Effector memory CD4-positive, alpha-beta T cell (primary cell): ENCODE results near the gene HSPA9.

ENCODE experiments used
- DNase-seq, 3 donors: peaks; one replicate each; pipeline ENCODE4 v3.0.0-alpha.2; 2020
- H3K27ac ChIP-seq: 2 replicates; pipeline ENCODE4 v1.7.0; 2013; ENCODE audit warnings: mild to moderate bottlenecking, low read length, moderate library complexity; ENCODE audit not compliant: insufficient read depth, poor library complexity, severe bottlenecking
- H3K27me3 ChIP-seq: replicated peaks from 2 replicates; pipeline ENCODE4 v1.7.0; 2013; ENCODE audit warnings: mild to moderate bottlenecking, low read length; ENCODE audit not compliant: insufficient read depth, control insufficient read depth, poor library complexity, severe bottlenecking
- H3K36me3 ChIP-seq: 2 replicates; pipeline ENCODE4 v1.7.0; 2013; ENCODE audit warnings: mild to moderate bottlenecking, low read length, moderate library complexity; ENCODE audit not compliant: control insufficient read depth, insufficient read depth
- H3K4me1 ChIP-seq: 2 replicates; pipeline ENCODE4 v1.7.0; 2013; ENCODE audit warnings: low read length, mild to moderate bottlenecking; ENCODE audit not compliant: control insufficient read depth, insufficient read depth, poor library complexity, severe bottlenecking
- H3K4me3 ChIP-seq: 2 replicates; pipeline ENCODE4 v1.7.0; 2013; ENCODE audit warnings: low read length, low read depth, mild to moderate bottlenecking; ENCODE audit not compliant: insufficient read depth, poor library complexity, severe bottlenecking
- H3K9me3 ChIP-seq: 2 replicates; pipeline ENCODE4 v1.7.0; 2013; ENCODE audit warnings: mild to moderate bottlenecking, low read length, moderate library complexity; ENCODE audit not compliant: control insufficient read depth

The HSPA9 gene

DNA sequence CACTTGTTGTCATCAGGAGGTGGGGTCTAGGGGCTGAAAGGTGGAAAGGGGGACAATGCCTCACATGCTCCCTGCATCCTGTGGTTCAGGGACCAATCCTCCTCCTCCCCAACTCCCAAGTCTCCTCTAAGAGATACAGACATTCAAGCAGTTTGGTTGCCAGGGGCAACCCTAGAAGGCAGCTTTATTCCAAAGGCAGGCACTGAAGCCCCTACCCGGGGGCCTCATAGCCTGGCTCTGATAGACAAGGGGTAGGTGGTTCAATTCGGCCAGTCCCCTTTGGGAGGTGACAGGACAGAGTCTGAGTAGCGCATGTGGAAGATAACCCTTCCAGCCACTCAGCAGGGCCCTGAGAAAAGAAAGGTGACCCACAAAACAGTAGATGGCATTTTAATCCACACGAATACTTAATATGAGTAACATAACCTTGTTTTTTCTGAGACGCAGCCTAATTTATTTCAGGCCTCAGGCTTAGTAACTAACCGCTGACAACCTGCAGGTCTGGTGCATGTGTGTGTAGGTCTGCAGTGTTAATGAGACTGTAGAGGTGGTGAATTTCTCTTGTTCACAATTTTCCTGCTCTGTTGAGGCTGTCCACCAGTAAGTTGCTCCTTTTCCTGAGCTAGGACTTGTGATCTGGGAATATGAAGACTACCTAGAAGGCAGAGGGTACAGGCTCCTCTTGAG lies 31.3 kb upstream of the HSPA9 start:
- H3K36me3 ChIP-seq, result no peaks in the 10 kb centered on the region
- peaks cover 9% of the 10 kb centered on the region for H3K4me1 ChIP-seq
- H3K4me3 ChIP-seq, result no peak overlapping the region
- H3K9me3 ChIP-seq, result no peaks in the 10 kb centered on the region
- peaks cover 3% of the 10 kb centered on the region for H3K27me3 ChIP-seq
- H3K27ac ChIP-seq, result no peak overlapping the region
- DNase-seq, result no peak

DNA sequence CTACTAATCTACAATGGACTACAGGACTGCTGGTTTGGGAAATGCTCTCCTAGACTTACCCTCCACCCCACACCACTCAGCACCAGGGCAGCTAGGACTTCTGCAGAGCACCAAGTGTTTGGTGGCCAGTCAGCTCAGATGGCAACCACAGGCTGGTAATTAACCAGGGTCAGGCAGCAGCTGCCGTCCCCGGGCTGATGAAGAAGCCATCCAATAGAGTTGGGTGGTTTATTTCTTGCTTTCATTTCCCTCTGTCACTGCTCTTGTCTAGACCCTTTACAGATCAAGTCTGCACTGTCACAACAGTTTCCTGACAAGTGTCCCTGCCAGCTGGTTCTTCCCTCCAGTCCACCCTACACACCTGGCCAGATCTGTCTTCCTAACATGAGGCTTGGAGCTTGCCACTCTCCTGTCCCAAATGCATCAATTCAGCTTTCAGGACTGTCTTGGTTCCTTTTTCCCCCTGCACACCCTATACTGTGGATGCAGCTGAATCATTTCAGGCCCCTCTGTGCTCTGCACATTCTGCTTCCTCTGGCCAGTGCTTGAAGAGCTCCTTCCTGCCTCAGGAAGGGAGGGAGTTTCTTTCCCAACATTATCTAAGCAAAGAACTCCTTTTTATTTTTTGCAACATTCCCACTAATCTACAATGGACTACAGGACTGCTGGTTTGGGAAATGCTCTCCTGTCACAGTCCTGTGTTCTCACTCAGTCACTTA lies 30.2 kb upstream of the HSPA9 start:
- H3K27me3 ChIP-seq, result peaks cover 3% of the 10 kb centered on the region
- H3K4me1 ChIP-seq, result no peaks in the 10 kb centered on the region
- no peaks in the 10 kb centered on the region for H3K9me3 ChIP-seq
- no peak overlapping the region for H3K27ac ChIP-seq
- DNase-seq, result no peak
- H3K36me3 ChIP-seq, result no peaks in the 10 kb centered on the region
- no peak overlapping the region for H3K4me3 ChIP-seq

DNA sequence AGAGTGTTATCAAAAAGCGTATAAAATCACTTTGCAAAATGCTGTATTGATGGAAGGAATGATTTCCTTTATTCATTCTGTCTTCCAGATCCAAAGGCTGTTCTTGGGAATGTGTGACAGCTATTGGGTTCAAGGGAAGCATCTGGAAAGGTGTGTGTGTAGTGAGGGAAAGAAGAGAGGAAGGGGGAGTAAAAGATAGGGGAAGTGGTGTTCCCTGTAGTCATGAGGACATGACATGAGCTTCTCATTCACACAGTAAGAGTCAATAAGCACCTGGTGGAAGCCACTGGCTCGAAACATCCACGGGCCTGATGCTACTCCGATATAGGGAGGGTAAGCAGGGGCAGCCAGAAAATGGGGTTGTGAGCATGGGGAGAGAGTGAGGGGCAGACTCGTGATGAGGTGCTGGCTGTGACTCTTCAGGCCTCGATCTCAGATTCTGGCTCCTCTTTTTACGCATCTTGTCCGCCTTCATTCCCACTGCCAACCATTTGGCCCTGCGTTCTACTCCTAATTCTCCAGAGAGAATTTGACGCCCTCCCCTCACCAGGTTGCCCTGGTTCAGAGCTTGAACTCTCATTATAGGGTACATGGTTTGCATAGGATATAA lies 29.1 kb upstream of the HSPA9 start:
- Histone ChIP-seq H3K4me3 (no peak overlapping the region), H3K27me3 (peaks cover 4% of the 10 kb centered on the region), H3K4me1 (no peaks in the 10 kb centered on the region), H3K27ac (no peak overlapping the region), H3K9me3 (no peaks in the 10 kb centered on the region), H3K36me3 (no peaks in the 10 kb centered on the region)
- no peak for DNase-seq

DNA sequence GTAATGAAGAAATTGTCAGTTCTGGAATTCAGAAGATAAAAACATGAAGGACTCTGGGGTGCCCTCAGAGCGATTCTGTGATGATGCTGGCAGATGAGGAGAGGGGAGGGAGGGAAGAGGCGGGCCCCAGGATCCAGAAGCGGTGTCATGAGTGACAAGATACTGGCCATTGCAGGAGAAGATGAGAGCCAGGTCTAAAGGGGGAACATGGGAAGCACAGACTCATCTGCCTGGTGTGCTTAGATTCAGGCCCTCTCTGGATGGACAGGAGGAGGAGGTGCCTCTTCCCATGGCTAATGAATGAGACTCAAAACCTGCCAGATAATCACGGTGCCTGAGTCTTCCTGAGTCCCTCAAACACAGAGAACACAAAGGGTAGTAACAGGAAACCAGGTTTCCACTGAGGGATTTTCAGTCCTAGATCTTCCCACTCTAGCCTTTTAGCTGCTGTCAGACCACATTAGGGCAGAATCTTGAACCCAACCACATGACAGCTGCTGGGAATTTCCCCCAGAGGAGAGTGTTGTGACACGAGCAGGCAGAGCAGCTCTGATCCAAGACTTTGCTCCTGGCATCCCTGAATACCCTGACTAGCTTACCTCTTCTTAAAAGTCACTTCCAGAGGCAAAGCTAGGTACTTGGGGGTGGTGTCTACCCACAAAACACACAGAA lies 28.2 kb upstream of the HSPA9 start:
- H3K27ac ChIP-seq, result no peak overlapping the region
- no peak overlapping the region for H3K4me3 ChIP-seq
- H3K9me3 ChIP-seq, result no peaks in the 10 kb centered on the region
- H3K4me1 ChIP-seq, result no peaks in the 10 kb centered on the region
- no peaks in the 10 kb centered on the region for H3K36me3 ChIP-seq
- no peak for DNase-seq
- peaks cover 4% of the 10 kb centered on the region for H3K27me3 ChIP-seq

DNA sequence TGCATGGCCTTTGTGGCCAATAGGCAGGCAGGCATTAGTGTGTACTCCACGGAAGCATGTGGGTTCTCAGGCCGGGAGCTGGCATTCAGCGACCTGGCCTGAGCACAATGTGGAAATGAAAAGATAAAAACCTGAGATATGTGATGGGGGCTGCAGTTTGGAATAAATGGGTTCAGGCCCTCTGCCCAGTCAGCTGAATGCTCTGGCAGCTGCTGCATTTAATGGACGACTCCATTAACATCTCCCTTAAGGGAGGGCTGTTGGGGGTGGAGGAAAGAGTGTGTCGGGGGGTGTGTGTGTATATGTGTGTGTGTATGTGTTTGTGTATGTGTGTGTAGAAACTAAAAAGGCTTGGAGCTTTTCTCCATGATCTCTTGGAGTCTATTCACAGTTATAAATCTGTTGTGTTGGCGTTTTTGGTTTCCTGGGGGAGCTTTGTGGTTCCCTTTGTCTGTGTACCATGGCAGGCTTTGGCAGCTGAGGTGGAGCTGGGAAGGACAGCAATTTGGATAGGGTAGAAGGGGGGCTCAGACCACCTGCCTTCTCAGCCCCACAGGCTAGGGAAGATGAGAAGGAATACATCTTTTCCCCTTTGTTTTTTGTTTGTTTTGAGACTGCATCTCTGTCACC lies 27.3 kb upstream of the HSPA9 start:
- no peak for DNase-seq
- no peaks in the 10 kb centered on the region for H3K4me1 ChIP-seq
- H3K4me3 ChIP-seq, result no peak overlapping the region
- H3K9me3 ChIP-seq, result no peaks in the 10 kb centered on the region
- H3K36me3 ChIP-seq, result no peaks in the 10 kb centered on the region
- H3K27ac ChIP-seq, result no peak overlapping the region
- peaks cover 4% of the 10 kb centered on the region for H3K27me3 ChIP-seq

DNA sequence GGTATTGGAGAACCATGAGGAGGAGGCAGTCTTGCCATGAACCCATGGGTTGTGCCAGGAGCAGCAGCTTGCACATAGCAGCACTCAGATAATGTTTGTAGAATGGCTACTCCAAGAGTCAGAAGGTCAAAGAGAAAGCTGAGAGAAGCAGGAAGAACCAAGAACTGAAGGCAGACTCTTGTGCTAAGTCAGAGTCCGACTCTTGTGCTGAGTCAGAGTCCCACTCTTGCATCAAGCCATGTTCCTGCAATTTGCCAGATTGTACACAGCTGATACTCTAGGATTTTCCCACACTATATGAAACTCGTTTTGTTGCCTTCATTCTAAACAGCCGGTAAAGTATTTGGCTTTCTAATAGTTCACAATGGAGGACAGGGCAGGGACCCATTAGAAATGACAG lies 26.2 kb upstream of the HSPA9 start:
- H3K27ac ChIP-seq, result no peak overlapping the region
- no peaks in the 10 kb centered on the region for H3K9me3 ChIP-seq
- no peak overlapping the region for H3K4me3 ChIP-seq
- H3K36me3 ChIP-seq, result no peaks in the 10 kb centered on the region
- DNase-seq, result no peak
- no peaks in the 10 kb centered on the region for H3K4me1 ChIP-seq
- peaks cover 4% of the 10 kb centered on the region for H3K27me3 ChIP-seq

DNA sequence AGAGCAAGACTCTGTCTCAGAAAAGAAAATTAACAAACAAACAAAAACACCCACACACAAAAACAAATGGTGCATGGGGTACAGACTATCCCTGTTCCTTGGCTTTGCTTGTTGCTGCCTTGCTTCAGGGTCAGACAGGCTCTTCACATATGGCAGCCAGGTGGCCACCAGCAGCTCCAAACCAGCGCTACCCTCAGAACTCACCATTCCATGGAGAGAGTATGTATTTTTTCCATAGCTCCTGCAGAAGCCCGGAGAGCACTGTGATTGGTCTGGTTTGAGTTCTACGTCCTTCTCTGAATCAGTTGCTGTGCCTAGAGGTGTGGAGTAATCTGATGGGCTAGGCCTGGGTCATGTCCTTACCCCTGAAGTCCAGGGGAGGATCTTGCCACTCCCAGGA lies 25.2 kb upstream of the HSPA9 start:
- no peak for DNase-seq
- no peak overlapping the region for H3K27ac ChIP-seq
- no peaks in the 10 kb centered on the region for H3K36me3 ChIP-seq
- H3K4me3 ChIP-seq, result no peak overlapping the region
- H3K27me3 ChIP-seq, result peaks cover 4% of the 10 kb centered on the region
- no peaks in the 10 kb centered on the region for H3K4me1 ChIP-seq
- no peaks in the 10 kb centered on the region for H3K9me3 ChIP-seq

DNA sequence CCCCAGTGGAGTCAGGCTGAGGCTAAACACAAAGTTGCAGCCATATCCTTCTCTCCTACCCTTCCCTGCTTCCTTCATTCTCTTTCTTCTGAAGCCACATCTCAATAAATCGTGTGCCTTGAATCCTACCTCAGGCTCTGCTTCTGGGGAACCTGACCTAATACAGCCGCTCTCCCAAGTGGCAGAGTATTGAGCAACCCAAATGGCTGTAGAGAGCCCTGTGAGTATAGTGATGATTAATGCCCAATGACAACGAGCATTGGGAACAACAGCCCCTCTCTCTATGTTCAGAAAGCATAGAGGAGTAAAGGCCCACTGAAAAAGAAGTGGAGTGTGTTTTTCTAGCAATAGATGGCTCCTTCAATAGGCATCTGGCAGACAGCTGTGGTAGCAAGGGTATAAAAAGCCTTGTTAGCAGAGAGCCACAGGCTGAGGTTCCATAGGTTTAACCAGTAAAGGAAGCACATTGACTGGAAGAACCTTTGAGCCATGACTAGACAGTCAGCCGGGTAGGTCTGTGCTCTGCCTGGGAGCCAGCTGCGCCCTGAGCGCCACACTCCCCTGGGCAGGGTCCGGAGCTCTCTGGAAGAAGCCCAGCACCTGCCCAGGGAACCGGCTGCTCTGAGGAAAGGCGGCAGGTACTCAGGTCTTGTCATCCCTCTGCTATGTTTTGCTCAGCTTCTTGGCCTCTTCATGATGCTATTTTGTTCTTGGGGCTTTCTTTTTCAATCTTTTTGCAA lies 22.6 kb upstream of the HSPA9 start:
- DNase-seq, result no peak
- no peaks in the 10 kb centered on the region for H3K4me1 ChIP-seq
- peaks cover 4% of the 10 kb centered on the region for H3K27me3 ChIP-seq
- no peak overlapping the region for H3K4me3 ChIP-seq
- no peak overlapping the region for H3K27ac ChIP-seq
- no peaks in the 10 kb centered on the region for H3K9me3 ChIP-seq
- H3K36me3 ChIP-seq, result no peaks in the 10 kb centered on the region

DNA sequence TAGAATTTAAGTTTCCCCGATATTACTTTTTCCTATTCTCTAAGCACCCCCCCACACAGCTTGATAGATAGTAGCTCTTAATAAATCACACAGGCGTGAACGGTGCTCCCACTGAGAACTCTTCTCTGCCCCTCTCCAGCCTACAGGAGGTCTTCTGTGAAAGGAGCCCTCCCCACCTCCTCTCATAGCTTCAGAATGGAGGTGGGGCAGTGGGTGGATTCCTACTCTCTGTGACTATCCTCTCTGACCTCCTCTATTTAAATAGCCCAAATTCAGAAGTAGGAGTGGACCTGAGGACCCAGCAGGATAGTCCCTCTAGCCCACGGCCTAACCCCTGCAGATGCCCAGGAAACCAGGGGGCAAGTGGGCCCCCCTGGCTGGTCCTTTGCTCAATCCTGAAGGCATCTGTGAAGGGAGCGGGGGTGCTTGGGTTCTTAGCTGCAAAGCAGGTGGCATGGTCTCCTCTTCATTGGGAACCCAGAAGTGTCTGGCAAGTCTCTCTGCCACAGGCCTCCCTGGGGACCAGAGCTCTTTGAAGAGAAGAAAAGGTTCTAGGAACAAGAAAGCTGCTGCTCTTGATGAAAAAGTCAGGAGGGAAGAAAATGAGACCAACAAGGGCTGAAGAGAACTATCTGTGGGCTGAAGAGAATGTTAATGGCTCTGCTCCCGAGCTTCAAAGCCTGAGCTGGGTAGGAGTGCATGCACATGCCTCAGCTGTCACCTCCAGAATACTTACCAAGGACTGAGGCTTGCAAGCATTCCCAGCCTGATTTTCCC lies 21.1 kb upstream of the HSPA9 start:
- Histone ChIP-seq H3K27me3 (peaks cover 4% of the 10 kb centered on the region), H3K36me3 (no peaks in the 10 kb centered on the region), H3K4me1 (no peaks in the 10 kb centered on the region), H3K27ac (no peak overlapping the region), H3K4me3 (no peak overlapping the region), H3K9me3 (no peaks in the 10 kb centered on the region)
- DNase-seq, result no peak
